NB4 (cell line): ENCODE measurements around the gene SBSN.

Experiments used
- DNase-seq: peaks from one replicate; pipeline ENCODE4 v3.0.0; 2010; ENCODE audit warnings: low read depth
- H3K4me3 ChIP-seq: one replicate; pipeline ENCODE4 v1.5.1; 2011; ENCODE audit warnings: mild to moderate bottlenecking, low read depth, low read length, moderate library complexity
- MYC ChIP-seq: IDR thresholded peaks from 2 replicates; pipeline ENCODE4 v1.6.1; 2011; ENCODE audit warnings: low read depth, low read length
- POLR2A ChIP-seq: IDR thresholded peaks from 2 replicates; pipeline ENCODE4 v1.6.1; 2011; ENCODE audit warnings: mild to moderate bottlenecking; ENCODE audit not compliant: insufficient read length; ENCODE audit errors: extremely low read depth
- TF ChIP-seq, protein P1 (sequence below): IDR thresholded peaks from one replicate; pipeline ENCODE4 v1.5.1; 2012; ENCODE audit warnings: low read depth, low read length
- TF ChIP-seq, protein P2 (sequence below): IDR thresholded peaks from 2 replicates; pipeline ENCODE4 v1.6.1; 2011; ENCODE audit warnings: low read depth, low read length

The SBSN gene

DNA sequence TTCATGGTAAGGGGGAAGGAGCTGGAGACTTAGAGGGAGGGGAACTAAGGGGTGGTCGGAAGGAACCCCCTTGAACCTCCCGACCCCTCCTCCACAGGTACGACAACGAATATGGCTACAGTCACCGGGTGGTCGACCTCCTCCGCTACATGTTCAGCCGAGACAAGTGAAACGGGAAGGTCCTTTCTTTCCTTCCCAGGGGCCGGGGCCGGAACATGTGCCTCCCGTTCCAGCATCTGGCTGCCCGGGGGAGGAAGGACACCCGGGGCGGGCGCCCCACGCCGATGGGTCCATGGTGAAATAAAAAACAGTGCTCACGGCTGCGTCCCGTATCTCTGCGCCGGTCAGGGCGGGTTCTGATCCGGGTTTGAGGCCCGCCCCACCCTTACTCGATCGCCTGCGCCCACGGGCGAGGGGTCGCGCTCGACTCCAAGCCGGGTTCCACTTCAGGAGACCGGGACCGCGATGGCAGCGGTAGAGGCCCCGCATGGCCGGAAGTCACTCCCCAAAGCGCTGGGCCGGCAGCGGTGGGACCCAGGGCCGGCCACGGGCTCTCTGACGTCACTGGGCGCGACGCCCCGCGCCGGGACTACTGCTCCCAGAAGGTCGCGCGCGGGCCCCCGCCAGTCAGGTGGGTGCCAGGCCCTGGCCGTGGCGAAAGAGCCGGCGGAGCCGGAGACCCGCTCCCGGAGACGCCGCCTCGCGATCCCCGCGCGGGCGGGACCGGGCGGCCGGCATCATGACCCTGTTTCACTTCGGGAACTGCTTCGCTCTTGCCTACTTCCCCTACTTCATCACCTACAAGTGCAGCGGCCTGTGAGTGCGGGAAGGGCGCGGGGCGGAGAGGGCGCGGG is 17.1 kb upstream of the SBSN start, which contains the start of gene TMEM147:
Gene TMEM147 (plus strand): TSS at position 626 of the 854 bp plus-strand sequence. CDS start 114 bp downstream, at position 740.
- peak within 1 kb of the TSS; percentile 85 for H3K4me3 ChIP-seq
- peak; percentile 88 for DNase-seq
- TF ChIP-seq POLR2A (peak; percentile 72), MYC (peak; percentile 71)
- TF ChIP-seq, protein P1, sequence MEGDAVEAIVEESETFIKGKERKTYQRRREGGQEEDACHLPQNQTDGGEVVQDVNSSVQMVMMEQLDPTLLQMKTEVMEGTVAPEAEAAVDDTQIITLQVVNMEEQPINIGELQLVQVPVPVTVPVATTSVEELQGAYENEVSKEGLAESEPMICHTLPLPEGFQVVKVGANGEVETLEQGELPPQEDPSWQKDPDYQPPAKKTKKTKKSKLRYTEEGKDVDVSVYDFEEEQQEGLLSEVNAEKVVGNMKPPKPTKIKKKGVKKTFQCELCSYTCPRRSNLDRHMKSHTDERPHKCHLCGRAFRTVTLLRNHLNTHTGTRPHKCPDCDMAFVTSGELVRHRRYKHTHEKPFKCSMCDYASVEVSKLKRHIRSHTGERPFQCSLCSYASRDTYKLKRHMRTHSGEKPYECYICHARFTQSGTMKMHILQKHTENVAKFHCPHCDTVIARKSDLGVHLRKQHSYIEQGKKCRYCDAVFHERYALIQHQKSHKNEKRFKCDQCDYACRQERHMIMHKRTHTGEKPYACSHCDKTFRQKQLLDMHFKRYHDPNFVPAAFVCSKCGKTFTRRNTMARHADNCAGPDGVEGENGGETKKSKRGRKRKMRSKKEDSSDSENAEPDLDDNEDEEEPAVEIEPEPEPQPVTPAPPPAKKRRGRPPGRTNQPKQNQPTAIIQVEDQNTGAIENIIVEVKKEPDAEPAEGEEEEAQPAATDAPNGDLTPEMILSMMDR, result no peak
- TF ChIP-seq, protein P2, sequence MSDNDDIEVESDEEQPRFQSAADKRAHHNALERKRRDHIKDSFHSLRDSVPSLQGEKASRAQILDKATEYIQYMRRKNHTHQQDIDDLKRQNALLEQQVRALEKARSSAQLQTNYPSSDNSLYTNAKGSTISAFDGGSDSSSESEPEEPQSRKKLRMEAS, result no peak; the same call in 1 of the 2 replicates

DNA sequence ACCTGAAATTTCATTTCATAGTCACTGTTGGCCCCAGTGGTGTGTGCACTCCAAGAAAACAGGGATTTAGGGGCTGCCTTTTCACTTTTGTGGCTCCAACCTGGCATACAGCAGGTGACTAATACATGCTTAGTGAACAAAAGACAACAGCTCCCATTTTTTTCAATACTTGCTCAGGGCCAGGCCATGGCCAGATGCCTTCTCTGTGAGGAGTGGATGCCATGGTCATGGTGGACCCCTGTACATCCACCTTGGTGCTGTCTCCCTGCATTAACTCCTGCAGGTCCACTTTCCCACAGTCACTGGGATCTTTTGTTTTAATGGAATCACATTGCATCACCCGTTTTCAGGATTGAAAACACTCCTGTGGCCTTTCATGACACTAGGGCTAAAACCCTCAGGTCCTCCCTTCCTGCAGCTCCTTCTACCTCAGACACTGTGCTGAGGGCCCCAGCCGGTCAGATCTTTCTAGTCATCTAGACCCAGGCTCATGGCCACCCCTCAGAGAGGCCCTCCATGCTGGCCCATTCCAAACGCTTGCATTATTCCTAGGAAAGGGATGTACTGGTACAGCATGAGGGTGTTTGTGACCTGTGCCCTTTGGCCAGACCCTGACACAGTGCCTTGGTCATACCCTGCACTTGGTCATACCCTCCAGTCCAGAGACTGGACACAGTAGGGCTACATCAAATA is 16.1 kb upstream of the SBSN start:
- no peak for TF ChIP-seq POLR2A
- TF ChIP-seq, protein P2, result no peak
- H3K4me3 ChIP-seq, result peak overlapping the region; percentile 85
- DNase-seq, result no peak

DNA sequence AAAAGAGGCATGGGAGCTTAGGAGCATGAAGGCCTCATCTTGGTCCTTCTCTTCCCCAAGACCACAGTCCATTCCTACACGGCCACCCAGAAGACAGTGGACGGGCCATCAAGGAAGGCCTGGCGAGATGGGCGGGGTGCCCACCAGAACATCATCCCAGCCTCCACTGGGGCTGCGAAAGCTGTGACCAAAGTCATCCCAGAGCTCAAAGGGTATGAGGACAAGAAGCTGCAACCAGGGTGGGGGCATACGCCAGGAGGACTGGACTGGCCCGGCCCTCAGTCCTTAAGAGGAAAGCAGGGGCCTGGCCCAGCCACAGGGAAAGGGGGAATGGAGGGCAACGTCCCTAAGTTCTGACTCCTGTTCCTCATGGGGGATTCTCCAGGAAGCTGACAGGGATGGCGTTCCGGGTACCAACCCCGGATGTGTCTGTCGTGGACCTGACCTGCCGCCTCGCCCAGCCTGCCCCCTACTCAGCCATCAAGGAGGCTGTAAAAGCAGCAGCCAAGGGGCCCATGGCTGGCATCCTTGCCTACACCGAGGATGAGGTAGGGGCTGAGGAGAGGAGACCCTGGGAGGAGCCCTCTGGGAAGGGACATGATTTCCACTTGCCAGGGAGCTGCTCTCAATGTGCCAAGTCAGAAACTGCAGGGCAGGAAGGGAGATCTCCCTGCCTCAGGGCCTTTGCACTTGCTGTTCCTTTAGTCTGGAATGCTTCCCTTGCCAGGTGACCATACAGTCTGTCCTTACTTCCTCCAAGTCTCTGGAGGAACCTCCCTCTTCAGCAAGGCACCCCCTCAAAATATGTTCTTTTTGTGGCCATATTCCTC is 15.4 kb upstream of the SBSN start:
- TF ChIP-seq POLR2A (no peak), MYC (no peak)
- TF ChIP-seq, protein P2, result no peak
- TF ChIP-seq, protein P1, result no peak
- no peak overlapping the region for H3K4me3 ChIP-seq
- DNase-seq, result no peak

GRCh38 chr19:35542209-35542608 is 14.1 kb upstream of the SBSN start:
- DNase-seq, result no peak
- TF ChIP-seq, protein P2, result no peak
- no peak overlapping the region for H3K4me3 ChIP-seq

DNA sequence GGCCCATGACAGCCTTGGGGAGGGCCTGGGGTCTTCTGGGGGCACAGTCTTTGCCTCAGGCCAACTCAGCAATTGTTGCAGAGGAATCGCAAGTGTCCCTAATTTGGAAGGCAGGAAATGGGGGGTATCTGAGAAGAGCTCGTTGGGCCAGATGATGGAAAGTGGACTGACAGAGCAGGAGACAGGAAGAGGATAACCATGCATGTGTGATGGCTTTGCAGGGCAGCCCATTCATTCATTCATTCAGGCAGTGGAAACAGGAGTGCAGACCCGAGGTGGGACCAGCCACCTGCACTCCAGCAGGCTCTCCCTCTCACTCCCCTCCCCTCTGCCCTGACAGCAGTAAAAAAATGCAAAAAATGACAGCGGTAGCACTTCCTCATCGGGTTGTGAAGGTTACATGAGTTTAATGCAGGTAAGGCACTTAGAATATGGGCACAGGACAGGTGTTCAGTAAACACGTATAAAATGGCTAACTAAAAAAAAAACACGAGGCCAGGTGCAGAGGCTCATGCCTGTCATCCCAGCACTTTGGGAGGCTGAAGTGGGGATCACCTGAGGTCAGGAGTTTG is 12.3 kb upstream of the SBSN start:
- no peak overlapping the region for H3K4me3 ChIP-seq
- no peak for TF ChIP-seq MYC
- TF ChIP-seq, protein P1, result no peak
- TF ChIP-seq, protein P2, result no peak
- DNase-seq, result no peak

GRCh38 chr19:35539850-35540249 is 11.7 kb upstream of the SBSN start:
- no peak overlapping the region for H3K4me3 ChIP-seq
- TF ChIP-seq, protein P2, result no peak
- TF ChIP-seq, protein P1, result no peak
- TF ChIP-seq MYC, result no peak
- no peak for TF ChIP-seq POLR2A
- no peak for DNase-seq
